ENCODE measurements around the gene OR4K5.
"Not testable (repeated sequence)": the region's sequence is repeated elsewhere in the genome, so short reads cannot be mapped to it uniquely, and the experiment has no call there.

Gene OR4K5

GRCh38 chr14:19920021-19920657, at the start of gene OR4K5:
Gene OR4K5, plus strand, starts transcription at chr14:19920607. Its CDS starts 0 bp downstream, at chr14:19920607.
- DNase-seq (ENCODE audit: low spot score): no peak

GRCh38 chr14:19873178-19873577, 47.2 kb upstream of the OR4K5 start:
- no peak for DNase-seq (ENCODE audit: low spot score)

GRCh38 chr14:19874842-19875241, 45.6 kb upstream of the OR4K5 start, which contains the start of gene OR4K2:
Gene OR4K2, plus strand, starts transcription at chr14:19875142. Its CDS starts 1,126 bp downstream, at chr14:19876268.
- DNase-seq (ENCODE audit: low spot score): no peak

- peak; percentile 8 for DNase-seq (ENCODE audit: low spot score)
These were observed 42.3 kb upstream of the OR4K5 start for GRCh38 chr14:19878029-19878642.

- DNase-seq (ENCODE audit: low spot score): no peak
These were observed 25.1 kb upstream of the OR4K5 start for GRCh38 chr14:19895282-19895681.

- DNase-seq (ENCODE audit: low spot score): no peak
These were observed 19.4 kb upstream of the OR4K5 start for GRCh38 chr14:19900999-19901398.

- DNase-seq (ENCODE audit: low spot score): no peak
These were observed 18.0 kb upstream of the OR4K5 start for GRCh38 chr14:19902409-19902808.

- DNase-seq (ENCODE audit: low spot score): no peak
These were observed 13.7 kb upstream of the OR4K5 start for GRCh38 chr14:19906665-19907064.

- DNase-seq (ENCODE audit: low spot score): no peak
These were observed 9.3 kb upstream of the OR4K5 start for GRCh38 chr14:19911114-19911513.

- DNase-seq (ENCODE audit: low spot score): peak; percentile 2
These were observed 3.2 kb upstream of the OR4K5 start for GRCh38 chr14:19917243-19917642.

GRCh38 chr14:19917955-19918518, 2.4 kb upstream of the OR4K5 start:
- no peak for DNase-seq (ENCODE audit: low spot score)

- DNase-seq (ENCODE audit: low spot score): no peak
These were observed 1.7 kb upstream of the OR4K5 start for GRCh38 chr14:19918553-19919264.

GRCh38 chr14:19930617-19931016, 10.2 kb downstream of the OR4K5 start, which contains the start of gene OR4K1:
Gene OR4K1, plus strand, starts transcription at chr14:19930917. Its CDS starts 4,750 bp downstream, at chr14:19935667.
- DNase-seq (ENCODE audit: low spot score): no peak

- DNase-seq (ENCODE audit: low spot score): no peak
These were observed 21.3 kb downstream of the OR4K5 start for GRCh38 chr14:19941668-19942067.

- peak; percentile 22 for DNase-seq (ENCODE audit: low spot score)
These were observed 27.1 kb downstream of the OR4K5 start for GRCh38 chr14:19947413-19948090.

GRCh38 chr14:19949218-19949617, 28.8 kb downstream of the OR4K5 start:
- DNase-seq (ENCODE audit: low spot score): no peak

- not testable (repeated sequence) for DNase-seq (ENCODE audit: low spot score)
These were observed 49.3 kb downstream of the OR4K5 start for GRCh38 chr14:19969735-19970134.

Measured in COLO829 (cell line).